ENCODE results near the gene XKR3.
"Not testable (repeated sequence)": the region's sequence is repeated elsewhere in the genome, so short reads cannot be mapped to it uniquely, and the experiment has no call there.

Gene XKR3

GRCh38 chr22:16806401-16806800 is 18.8 kb downstream of the XKR3 start:
- no peak overlapping the region for H3K4me3 ChIP-seq (ENCODE audit: control insufficient read depth, low read depth, low read length)
- DNase-seq (ENCODE audit: low read depth), result no peak
- no peak for TF ChIP-seq CTCF (conservative IDR thresholded peaks at IDR 0.05; ENCODE audit: control insufficient read depth, insufficient read depth, low read depth, low read length)

- H3K4me3 ChIP-seq (ENCODE audit: control insufficient read depth, low read depth, low read length), result no peak overlapping the region
- DNase-seq (ENCODE audit: low read depth), result no peak
- TF ChIP-seq CTCF (conservative IDR thresholded peaks at IDR 0.05; ENCODE audit: control insufficient read depth, insufficient read depth, low read depth, low read length), result no peak
Observed at GRCh38 chr22:16804882-16805281, 20.3 kb downstream of the XKR3 start.

GRCh38 chr22:16803255-16803917 is 21.8 kb downstream of the XKR3 start:
- no peak for DNase-seq (ENCODE audit: low read depth)
- TF ChIP-seq CTCF (conservative IDR thresholded peaks at IDR 0.05; ENCODE audit: control insufficient read depth, insufficient read depth, low read depth, low read length), result no peak
- H3K4me3 ChIP-seq (ENCODE audit: control insufficient read depth, low read depth, low read length), result no peak overlapping the region

GRCh38 chr22:16801571-16801970 is 23.6 kb downstream of the XKR3 start:
- no peak overlapping the region for H3K4me3 ChIP-seq (ENCODE audit: control insufficient read depth, low read depth, low read length)
- no peak for TF ChIP-seq CTCF (conservative IDR thresholded peaks at IDR 0.05; ENCODE audit: control insufficient read depth, insufficient read depth, low read depth, low read length)
- no peak for DNase-seq (ENCODE audit: low read depth)

- no peak for TF ChIP-seq CTCF (conservative IDR thresholded peaks at IDR 0.05; ENCODE audit: control insufficient read depth, insufficient read depth, low read depth, low read length)
- DNase-seq (ENCODE audit: low read depth), result no peak
- no peak overlapping the region for H3K4me3 ChIP-seq (ENCODE audit: control insufficient read depth, low read depth, low read length)
Observed at GRCh38 chr22:16801088-16801487, 24.1 kb downstream of the XKR3 start.

GRCh38 chr22:16800358-16800757 is 24.9 kb downstream of the XKR3 start:
- no peak for TF ChIP-seq CTCF (conservative IDR thresholded peaks at IDR 0.05; ENCODE audit: control insufficient read depth, insufficient read depth, low read depth, low read length)
- no peak for DNase-seq (ENCODE audit: low read depth)
- no peak overlapping the region for H3K4me3 ChIP-seq (ENCODE audit: control insufficient read depth, low read depth, low read length)

GRCh38 chr22:16795504-16795903 is 29.7 kb downstream of the XKR3 start:
- not testable (repeated sequence) for DNase-seq (ENCODE audit: low read depth)

More at GRCh38 chr22:16795504-16795903, 29.7 kb downstream of the XKR3 start:
- H3K4me3 ChIP-seq (ENCODE audit: control insufficient read depth, low read depth, low read length), result not testable (repeated sequence)

Measured in fibroblast of mammary gland (primary cell).